ENCODE data around the gene SEC22A.

Gene SEC22A

DNA sequence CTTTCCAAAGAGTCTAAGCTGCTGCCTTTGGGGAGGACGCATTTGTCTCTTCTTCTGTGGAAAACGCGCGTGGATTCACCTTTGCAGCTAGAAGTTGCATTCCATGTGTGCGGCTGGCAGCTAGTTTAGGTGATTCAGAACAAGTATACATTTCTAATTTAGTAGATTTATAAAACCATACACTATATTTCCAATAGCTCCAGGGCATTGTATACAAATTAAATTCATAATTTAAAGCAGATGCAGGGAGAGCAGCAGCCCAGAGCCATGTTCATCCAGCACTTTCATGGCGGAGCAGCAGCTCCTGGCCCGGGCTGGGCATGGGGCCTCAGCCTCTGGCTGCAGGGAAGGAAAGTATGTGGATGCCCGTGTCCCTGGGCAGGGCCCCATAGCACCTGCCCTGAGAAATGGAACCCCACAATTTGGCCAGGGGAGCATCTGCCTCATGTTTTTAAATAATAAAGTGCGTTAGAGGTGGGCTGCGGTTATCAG lies 42.8 kb upstream of the SEC22A start:
- WGBS (ENCODE audit: insufficient coverage, insufficient read length), result no CpG with 5 or more reads among the region's 10 CpGs

DNA sequence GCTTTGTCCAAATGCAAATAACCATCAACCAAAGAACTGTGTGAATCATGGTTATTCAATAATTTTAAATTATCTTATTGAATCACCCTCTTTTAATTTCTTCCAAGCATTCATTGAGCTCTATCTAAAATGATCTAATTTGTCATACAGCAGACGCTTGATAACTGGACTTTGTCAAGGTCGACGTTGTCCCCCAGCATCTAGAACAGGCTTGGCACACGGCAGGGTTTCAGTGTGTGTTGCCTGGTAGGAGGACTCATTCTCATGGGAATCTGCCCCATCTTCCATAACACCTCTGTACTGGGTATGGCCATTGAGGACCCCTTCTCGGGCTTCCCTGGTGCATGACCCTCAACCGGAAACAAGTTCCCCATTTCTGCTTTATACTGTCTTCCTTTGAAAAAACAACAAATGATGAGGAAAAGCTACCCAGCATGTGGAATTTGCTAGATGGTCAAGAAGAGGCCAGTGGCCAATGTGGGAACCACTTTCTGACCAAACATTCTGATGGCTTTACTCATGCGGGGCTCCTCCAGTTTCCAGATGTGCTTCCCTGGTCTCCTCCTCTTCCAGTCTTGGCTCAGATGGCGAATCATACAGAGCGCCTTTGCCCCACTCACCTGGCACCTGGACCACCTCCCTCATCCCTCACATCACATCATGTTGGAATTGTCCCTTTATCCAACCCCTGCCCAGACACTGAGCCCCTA lies 41.7 kb upstream of the SEC22A start:
- no peak overlapping the region for H3K27ac ChIP-seq (ENCODE audit: low read length)
- no peak for DNase-seq (ENCODE audit: low read depth, low spot score)
- H3K4me1 ChIP-seq (ENCODE audit: control insufficient read depth, insufficient read depth, low read length), result no peaks in the 10 kb centered on the region
- H3K9me3 ChIP-seq (ENCODE audit: control insufficient read depth, insufficient read depth, low read length), result no peaks in the 10 kb centered on the region
- no peaks in the 10 kb centered on the region for H3K27me3 ChIP-seq (ENCODE audit: control insufficient read depth, insufficient read depth, low read length)
- H3K36me3 ChIP-seq (ENCODE audit: control insufficient read depth, insufficient read depth, low read length), result peaks cover 11% of the 10 kb centered on the region
- no CpG with 5 or more reads among the region's 9 CpGs for WGBS (ENCODE audit: insufficient coverage, insufficient read length)
- H3K4me3 ChIP-seq (ENCODE audit: low read length), result no peak overlapping the region

More for the DNA sequence above, 42.8 kb upstream of the SEC22A start:
- DNase-seq (ENCODE audit: low read depth, low spot score), result no peak
- H3K9me3 ChIP-seq (ENCODE audit: control insufficient read depth, insufficient read depth, low read length), result no peaks in the 10 kb centered on the region
- peaks cover 18% of the 10 kb centered on the region for H3K36me3 ChIP-seq (ENCODE audit: control insufficient read depth, insufficient read depth, low read length)
- no peak overlapping the region for H3K27ac ChIP-seq (ENCODE audit: low read length)
- no peaks in the 10 kb centered on the region for H3K27me3 ChIP-seq (ENCODE audit: control insufficient read depth, insufficient read depth, low read length)
- H3K4me1 ChIP-seq (ENCODE audit: control insufficient read depth, insufficient read depth, low read length), result no peaks in the 10 kb centered on the region
- no peak overlapping the region for H3K4me3 ChIP-seq (ENCODE audit: low read length)

DNA sequence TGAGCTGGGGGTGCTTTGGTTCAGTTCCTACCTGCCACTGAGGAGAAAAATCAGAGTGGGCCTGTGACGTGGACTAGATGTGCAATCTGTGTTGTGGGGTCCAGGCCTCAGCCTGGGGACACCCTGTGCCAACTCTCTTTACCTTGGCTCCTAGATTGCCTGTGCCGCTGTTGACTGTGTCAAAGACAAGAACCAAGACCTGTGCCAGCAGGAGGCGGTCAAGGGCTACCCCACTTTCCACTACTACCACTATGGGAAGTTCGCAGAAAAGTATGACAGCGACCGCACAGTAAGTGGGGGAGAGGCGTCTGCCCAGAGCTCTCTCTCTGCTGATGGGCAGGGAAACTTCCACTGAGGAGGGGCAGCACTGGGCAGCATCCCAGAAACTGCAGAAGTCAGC lies 40.6 kb upstream of the SEC22A start:
- Histone ChIP-seq H3K9me3 (ENCODE audit: control insufficient read depth, insufficient read depth, low read length) (no peaks in the 10 kb centered on the region), H3K27me3 (ENCODE audit: control insufficient read depth, insufficient read depth, low read length) (no peaks in the 10 kb centered on the region), H3K4me1 (ENCODE audit: control insufficient read depth, insufficient read depth, low read length) (no peaks in the 10 kb centered on the region), H3K4me3 (ENCODE audit: low read length) (no peak overlapping the region), H3K27ac (ENCODE audit: low read length) (no peak overlapping the region), H3K36me3 (ENCODE audit: control insufficient read depth, insufficient read depth, low read length) (peaks cover 10% of the 10 kb centered on the region)
- no peak for DNase-seq (ENCODE audit: low read depth, low spot score)
- WGBS (ENCODE audit: insufficient coverage, insufficient read length), result no CpG with 5 or more reads among the region's 7 CpGs

DNA sequence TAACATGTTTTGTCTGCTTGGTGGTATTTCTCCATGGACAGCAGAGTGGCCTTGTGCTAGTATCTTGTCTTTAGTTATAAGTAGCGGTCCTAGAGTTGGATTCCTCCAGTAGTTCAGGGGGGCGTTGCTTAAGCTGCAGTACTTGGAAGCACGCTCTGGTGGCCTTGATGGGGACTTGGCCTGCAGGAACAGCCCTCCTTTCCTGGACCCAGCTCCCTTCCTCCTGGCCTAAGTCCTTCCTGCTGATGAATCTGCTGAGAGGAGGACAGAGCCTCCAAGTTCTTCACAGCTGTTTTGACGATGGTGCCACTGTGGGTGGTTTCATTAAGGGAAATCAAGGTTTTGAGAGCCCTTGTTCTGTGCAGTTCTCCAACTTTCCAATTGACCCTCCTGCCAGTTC lies 38.6 kb upstream of the SEC22A start:
- WGBS (ENCODE audit: insufficient coverage, insufficient read length), result no CpG with 5 or more reads among the region's 4 CpGs
- Histone ChIP-seq H3K36me3 (ENCODE audit: control insufficient read depth, insufficient read depth, low read length) (peaks cover 8% of the 10 kb centered on the region), H3K4me1 (ENCODE audit: control insufficient read depth, insufficient read depth, low read length) (no peaks in the 10 kb centered on the region), H3K9me3 (ENCODE audit: control insufficient read depth, insufficient read depth, low read length) (no peaks in the 10 kb centered on the region), H3K27ac (ENCODE audit: low read length) (no peak overlapping the region), H3K27me3 (ENCODE audit: control insufficient read depth, insufficient read depth, low read length) (no peaks in the 10 kb centered on the region), H3K4me3 (ENCODE audit: low read length) (no peak overlapping the region)
- no peak for DNase-seq (ENCODE audit: low read depth, low spot score)

DNA sequence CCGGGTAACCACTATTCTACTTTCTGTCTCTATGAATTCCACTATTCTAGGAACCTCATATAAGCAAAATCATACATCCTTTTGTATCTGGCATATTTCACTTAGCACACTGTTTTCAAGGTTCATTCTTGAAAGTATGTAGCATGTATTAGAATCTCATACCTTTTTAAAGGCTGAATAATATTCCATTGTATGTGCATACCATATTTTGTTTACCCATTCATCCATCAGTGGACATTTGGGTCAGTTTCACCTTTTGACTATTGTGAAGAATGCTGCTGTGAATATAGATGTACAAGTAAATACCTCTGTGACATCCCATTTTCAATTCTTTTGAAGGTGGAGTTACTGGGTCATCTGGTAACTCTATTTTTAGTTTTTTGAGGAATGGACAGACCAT lies 36.6 kb upstream of the SEC22A start:
- no peak for DNase-seq (ENCODE audit: low read depth, low spot score)
- no CpG with 5 or more reads among the region's 1 CpG for WGBS (ENCODE audit: insufficient coverage, insufficient read length)
- no peak overlapping the region for H3K4me3 ChIP-seq (ENCODE audit: low read length)
- H3K4me1 ChIP-seq (ENCODE audit: control insufficient read depth, insufficient read depth, low read length), result no peaks in the 10 kb centered on the region; the same call in 1 of the 2 replicates
- no peaks in the 10 kb centered on the region for H3K9me3 ChIP-seq (ENCODE audit: control insufficient read depth, insufficient read depth, low read length)
- no peak overlapping the region for H3K27ac ChIP-seq (ENCODE audit: low read length)
- H3K27me3 ChIP-seq (ENCODE audit: control insufficient read depth, insufficient read depth, low read length), result no peaks in the 10 kb centered on the region
- H3K36me3 ChIP-seq (ENCODE audit: control insufficient read depth, insufficient read depth, low read length), result peaks cover 8% of the 10 kb centered on the region

DNA sequence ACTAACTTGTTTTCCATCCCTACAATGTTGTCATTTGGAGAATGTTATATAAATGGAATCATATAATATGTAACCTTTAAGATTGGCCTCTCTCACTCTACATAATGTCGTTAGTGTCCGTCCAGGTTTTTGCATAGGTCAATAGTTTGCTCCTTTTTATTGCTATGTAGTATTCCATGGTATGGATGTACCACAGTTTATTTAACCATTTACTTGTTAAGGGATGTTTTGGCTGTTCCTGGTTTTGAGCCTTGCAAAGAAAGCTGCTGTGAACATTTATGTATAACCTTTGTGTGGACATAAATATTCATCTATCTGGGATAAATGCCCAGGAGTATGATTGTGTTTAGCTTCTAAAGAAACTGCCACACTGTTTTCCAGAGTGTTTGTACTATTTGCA lies 34.1 kb upstream of the SEC22A start:
- DNase-seq (ENCODE audit: low read depth, low spot score), result no peak
- Histone ChIP-seq H3K27ac (ENCODE audit: low read length) (no peak overlapping the region), H3K9me3 (ENCODE audit: control insufficient read depth, insufficient read depth, low read length) (no peaks in the 10 kb centered on the region), H3K36me3 (ENCODE audit: control insufficient read depth, insufficient read depth, low read length) (no peaks in the 10 kb centered on the region; the same call in 1 of the 2 replicates), H3K27me3 (ENCODE audit: control insufficient read depth, insufficient read depth, low read length) (no peaks in the 10 kb centered on the region), H3K4me1 (ENCODE audit: control insufficient read depth, insufficient read depth, low read length) (no peaks in the 10 kb centered on the region; the same call in 1 of the 2 replicates), H3K4me3 (ENCODE audit: low read length) (no peak overlapping the region)
- WGBS (ENCODE audit: insufficient coverage, insufficient read length), result no CpG with 5 or more reads among the region's 2 CpGs

DNA sequence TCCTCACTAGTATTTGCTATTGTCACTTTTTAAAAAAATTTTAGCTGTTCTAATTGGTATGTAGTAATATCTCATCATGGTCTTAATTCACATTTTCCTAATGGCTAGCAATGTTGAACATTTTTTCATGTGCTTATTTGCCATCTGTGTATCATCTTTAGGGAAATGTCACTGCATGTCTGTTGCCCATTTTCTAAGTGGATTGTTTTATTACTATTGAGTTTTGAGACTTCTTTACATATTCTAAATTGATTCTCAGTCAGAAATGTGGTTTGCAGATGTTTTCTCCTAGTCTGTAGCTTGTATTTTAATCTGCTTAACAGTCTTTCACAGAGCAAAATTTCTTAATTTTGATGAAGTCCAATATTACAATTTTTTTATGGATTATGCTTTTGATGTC lies 33.6 kb upstream of the SEC22A start:
- Histone ChIP-seq H3K9me3 (ENCODE audit: control insufficient read depth, insufficient read depth, low read length) (no peaks in the 10 kb centered on the region), H3K27ac (ENCODE audit: low read length) (no peak overlapping the region), H3K27me3 (ENCODE audit: control insufficient read depth, insufficient read depth, low read length) (no peaks in the 10 kb centered on the region), H3K4me3 (ENCODE audit: low read length) (no peak overlapping the region), H3K4me1 (ENCODE audit: control insufficient read depth, insufficient read depth, low read length) (no peaks in the 10 kb centered on the region; the same call in 1 of the 2 replicates), H3K36me3 (ENCODE audit: control insufficient read depth, insufficient read depth, low read length) (no peaks in the 10 kb centered on the region; the same call in 1 of the 2 replicates)
- DNase-seq (ENCODE audit: low read depth, low spot score), result no peak

DNA sequence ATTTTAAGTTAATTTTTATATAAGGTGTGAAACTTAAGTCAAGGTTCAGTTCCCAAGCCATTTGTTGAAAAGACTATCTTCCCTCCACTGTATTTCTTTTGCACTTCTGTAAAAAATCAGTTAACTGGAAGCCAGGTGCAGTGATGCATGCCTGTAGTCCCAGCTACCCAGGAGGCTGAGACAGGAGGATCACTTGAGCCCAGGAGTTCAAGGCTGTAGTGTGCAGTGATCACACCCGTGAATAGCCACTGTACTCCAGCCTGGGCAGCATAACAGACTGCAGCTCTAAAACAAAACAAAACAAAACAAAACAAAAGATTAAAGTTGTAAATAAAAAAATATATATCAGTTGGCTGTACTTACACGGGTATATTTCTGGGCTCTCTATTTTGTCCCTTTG lies 33.1 kb upstream of the SEC22A start:
- Histone ChIP-seq H3K9me3 (ENCODE audit: control insufficient read depth, insufficient read depth, low read length) (no peaks in the 10 kb centered on the region), H3K27ac (ENCODE audit: low read length) (no peak overlapping the region), H3K4me3 (ENCODE audit: low read length) (no peak overlapping the region), H3K27me3 (ENCODE audit: control insufficient read depth, insufficient read depth, low read length) (no peaks in the 10 kb centered on the region), H3K4me1 (ENCODE audit: control insufficient read depth, insufficient read depth, low read length) (no peaks in the 10 kb centered on the region; the same call in 1 of the 2 replicates), H3K36me3 (ENCODE audit: control insufficient read depth, insufficient read depth, low read length) (no peaks in the 10 kb centered on the region; the same call in 1 of the 2 replicates)
- WGBS (ENCODE audit: insufficient coverage, insufficient read length), result no CpG with 5 or more reads among the region's 2 CpGs
- DNase-seq (ENCODE audit: low read depth, low spot score), result no peak

DNA sequence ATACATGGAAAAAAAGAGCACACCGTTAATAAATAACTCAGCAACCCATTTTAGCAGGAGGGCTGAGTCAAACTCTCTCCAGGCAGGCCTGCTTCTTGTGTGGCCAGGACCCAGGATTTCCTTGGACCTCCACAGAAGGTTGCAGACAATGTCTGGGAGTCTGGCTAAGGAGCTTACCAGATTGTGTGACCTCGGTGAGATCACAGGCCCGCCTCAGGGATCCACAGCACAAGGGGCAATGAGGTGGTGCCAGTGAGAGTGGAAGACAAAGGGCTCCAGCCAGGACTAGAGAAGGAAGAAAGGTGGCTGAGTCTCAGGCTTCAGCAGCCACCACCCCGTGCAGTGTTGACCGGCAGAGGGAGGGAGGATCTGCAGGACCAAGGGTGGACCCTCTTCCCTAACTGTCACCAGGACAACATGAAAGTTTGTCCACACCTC lies 32.2 kb upstream of the SEC22A start:
- no CpG with 5 or more reads among the region's 5 CpGs for WGBS (ENCODE audit: insufficient coverage, insufficient read length)
- no peak for DNase-seq (ENCODE audit: low read depth, low spot score)
- Histone ChIP-seq H3K4me3 (ENCODE audit: low read length) (no peak overlapping the region), H3K4me1 (ENCODE audit: control insufficient read depth, insufficient read depth, low read length) (no peaks in the 10 kb centered on the region; the same call in 1 of the 2 replicates), H3K9me3 (ENCODE audit: control insufficient read depth, insufficient read depth, low read length) (no peaks in the 10 kb centered on the region), H3K36me3 (ENCODE audit: control insufficient read depth, insufficient read depth, low read length) (no peaks in the 10 kb centered on the region; the same call in 1 of the 2 replicates), H3K27me3 (ENCODE audit: control insufficient read depth, insufficient read depth, low read length) (no peaks in the 10 kb centered on the region), H3K27ac (ENCODE audit: low read length) (no peak overlapping the region)

DNA sequence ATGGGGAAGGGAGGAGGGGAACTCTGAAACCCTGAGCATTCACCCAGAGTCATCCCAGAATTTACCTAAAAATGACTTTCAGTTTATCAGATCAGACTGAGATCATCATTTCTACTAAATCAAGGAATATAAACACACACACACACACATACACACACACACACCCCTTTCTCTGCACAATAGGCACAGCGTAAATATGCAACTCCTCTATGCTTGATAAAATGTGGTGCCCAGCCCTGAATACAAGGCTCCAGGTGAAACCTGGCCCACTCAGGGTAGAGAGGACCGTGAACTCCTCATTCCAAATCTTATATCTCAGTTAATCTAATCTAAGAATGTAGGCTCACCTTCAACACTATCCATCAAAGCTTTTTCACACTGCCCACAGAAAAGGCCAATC lies 31.8 kb upstream of the SEC22A start:
- H3K4me1 ChIP-seq (ENCODE audit: control insufficient read depth, insufficient read depth, low read length), result no peaks in the 10 kb centered on the region; the same call in 1 of the 2 replicates
- DNase-seq (ENCODE audit: low read depth, low spot score), result no peak
- H3K27me3 ChIP-seq (ENCODE audit: control insufficient read depth, insufficient read depth, low read length), result no peaks in the 10 kb centered on the region
- no peak overlapping the region for H3K4me3 ChIP-seq (ENCODE audit: low read length)
- H3K9me3 ChIP-seq (ENCODE audit: control insufficient read depth, insufficient read depth, low read length), result no peaks in the 10 kb centered on the region
- H3K36me3 ChIP-seq (ENCODE audit: control insufficient read depth, insufficient read depth, low read length), result no peaks in the 10 kb centered on the region; the same call in 1 of the 2 replicates
- no peak overlapping the region for H3K27ac ChIP-seq (ENCODE audit: low read length)
- WGBS (ENCODE audit: insufficient coverage, insufficient read length), result no CpG with 5 or more reads among the region's 2 CpGs

DNA sequence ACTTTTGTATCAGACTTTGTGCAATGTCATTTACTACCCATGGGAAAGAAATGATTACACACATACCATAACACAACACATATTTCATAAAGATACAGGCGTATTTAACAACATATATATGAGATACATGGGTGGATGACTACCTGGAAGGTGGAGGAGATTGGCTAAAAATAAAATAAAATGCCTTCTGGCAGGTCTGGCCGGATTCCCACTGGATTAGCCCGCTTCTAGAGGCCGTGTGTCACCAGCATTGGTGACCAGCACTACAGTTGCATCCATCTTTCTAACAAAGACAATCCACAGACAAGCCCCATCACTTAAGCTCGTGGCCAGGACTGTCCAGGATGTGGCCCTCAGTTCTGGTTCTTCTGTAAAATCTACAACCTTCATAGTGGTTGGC lies 21.0 kb upstream of the SEC22A start:
- Histone ChIP-seq H3K27ac (ENCODE audit: low read length) (no peak overlapping the region), H3K9me3 (ENCODE audit: control insufficient read depth, insufficient read depth, low read length) (no peaks in the 10 kb centered on the region), H3K4me1 (ENCODE audit: control insufficient read depth, insufficient read depth, low read length) (no peaks in the 10 kb centered on the region), H3K27me3 (ENCODE audit: control insufficient read depth, insufficient read depth, low read length) (no peaks in the 10 kb centered on the region), H3K4me3 (ENCODE audit: low read length) (no peak overlapping the region), H3K36me3 (ENCODE audit: control insufficient read depth, insufficient read depth, low read length) (no peaks in the 10 kb centered on the region)
- WGBS (ENCODE audit: insufficient coverage, insufficient read length), result no CpG with 5 or more reads among the region's 5 CpGs
- no peak for DNase-seq (ENCODE audit: low read depth, low spot score)

Data from iPS DF 6.9 (cell line).